ENCODE data around the gene DOCK1.

DOCK1 gene

DNA sequence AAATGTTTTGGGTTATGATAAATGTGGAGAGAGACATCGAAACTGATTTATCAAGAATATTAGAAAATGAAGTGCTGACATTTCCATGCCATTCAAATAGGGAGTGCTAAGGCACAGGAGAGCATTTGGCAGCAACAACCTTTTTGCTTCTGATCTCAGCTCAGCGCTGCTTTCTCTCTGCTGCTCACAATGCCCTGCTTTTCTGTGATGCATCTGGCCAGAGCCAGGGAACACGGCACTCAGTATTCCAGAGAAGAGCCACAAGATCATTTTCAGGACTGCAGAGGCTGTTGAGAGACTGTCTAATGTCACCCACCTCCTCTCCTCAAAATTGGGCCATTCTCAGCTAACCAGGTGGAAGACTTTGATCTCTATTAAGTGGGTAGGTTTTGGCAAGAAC lies 263.0 kb downstream of the DOCK1 start:
- no peak overlapping the region for H3K4me3 ChIP-seq (ENCODE audit: low read length)

GRCh38 chr10:127174866-127175265 lies 269.6 kb downstream of the DOCK1 start:
- H3K9me3 ChIP-seq (ENCODE audit: insufficient read depth, low read depth, low read length) = no peaks in the 10 kb centered on the region
- no peak overlapping the region for H3K9ac ChIP-seq (ENCODE audit: low read depth, low read length)
- no peak overlapping the region for H3K4me3 ChIP-seq (ENCODE audit: low read length)
- H3K27ac ChIP-seq (ENCODE audit: low read length) = no peak overlapping the region
- H3K27me3 ChIP-seq (ENCODE audit: insufficient read depth, low read length) = no peaks in the 10 kb centered on the region
- no peaks in the 10 kb centered on the region; the same call in 1 of the 2 replicates for H3K36me3 ChIP-seq (ENCODE audit: insufficient read depth, low read depth, low read length)
- H3K4me1 ChIP-seq (ENCODE audit: insufficient read depth, low read length) = no peaks in the 10 kb centered on the region

More for the DNA sequence above, 263.0 kb downstream of the DOCK1 start:
- Histone ChIP-seq H3K9ac (ENCODE audit: low read depth, low read length) (no peak overlapping the region), H3K27ac (ENCODE audit: low read length) (no peak overlapping the region), H3K4me1 (ENCODE audit: insufficient read depth, low read length) (no peaks in the 10 kb centered on the region), H3K27me3 (ENCODE audit: insufficient read depth, low read length) (no peaks in the 10 kb centered on the region), H3K9me3 (ENCODE audit: insufficient read depth, low read depth, low read length) (no peaks in the 10 kb centered on the region), H3K36me3 (ENCODE audit: insufficient read depth, low read depth, low read length) (no peaks in the 10 kb centered on the region; the same call in 1 of the 2 replicates)

GRCh38 chr10:127175357-127176110 lies 270.3 kb downstream of the DOCK1 start:
- no peak overlapping the region for H3K9ac ChIP-seq (ENCODE audit: low read depth, low read length)
- H3K9me3 ChIP-seq (ENCODE audit: insufficient read depth, low read depth, low read length) = no peaks in the 10 kb centered on the region
- H3K27me3 ChIP-seq (ENCODE audit: insufficient read depth, low read length) = no peaks in the 10 kb centered on the region
- no peak overlapping the region for H3K27ac ChIP-seq (ENCODE audit: low read length)
- no peaks in the 10 kb centered on the region for H3K4me1 ChIP-seq (ENCODE audit: insufficient read depth, low read length)
- H3K36me3 ChIP-seq (ENCODE audit: insufficient read depth, low read depth, low read length) = no peaks in the 10 kb centered on the region; the same call in 1 of the 2 replicates
- H3K4me3 ChIP-seq (ENCODE audit: low read length) = no peak overlapping the region

DNA sequence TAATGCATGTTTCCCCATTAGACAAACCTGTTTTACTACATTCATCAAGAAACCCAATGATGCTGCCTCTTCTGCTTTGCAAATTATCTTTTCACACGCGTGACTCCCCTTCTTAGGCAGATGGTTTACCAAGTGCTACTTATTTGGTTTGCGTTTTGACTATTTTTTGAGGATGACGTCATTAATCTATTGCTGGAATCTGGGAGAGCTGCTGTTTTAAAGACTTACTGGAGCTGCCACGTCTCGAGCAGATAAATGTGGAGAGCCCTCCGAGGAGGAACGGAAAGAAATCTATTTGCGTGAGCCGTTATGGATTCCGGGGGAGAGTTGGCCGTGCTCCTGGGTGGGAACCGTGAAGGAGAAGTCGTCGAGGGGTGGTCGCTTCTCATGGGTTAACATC lies 271.4 kb downstream of the DOCK1 start:
- Histone ChIP-seq H3K9ac (ENCODE audit: low read depth, low read length) (no peak overlapping the region), H3K27me3 (ENCODE audit: insufficient read depth, low read length) (no peaks in the 10 kb centered on the region), H3K4me1 (ENCODE audit: insufficient read depth, low read length) (no peaks in the 10 kb centered on the region), H3K36me3 (ENCODE audit: insufficient read depth, low read depth, low read length) (no peaks in the 10 kb centered on the region; the same call in 1 of the 2 replicates), H3K4me3 (ENCODE audit: low read length) (no peak overlapping the region), H3K27ac (ENCODE audit: low read length) (no peak overlapping the region), H3K9me3 (ENCODE audit: insufficient read depth, low read depth, low read length) (no peaks in the 10 kb centered on the region)

- Histone ChIP-seq H3K4me3 (ENCODE audit: low read length) (no peak overlapping the region), H3K36me3 (ENCODE audit: insufficient read depth, low read depth, low read length) (no peaks in the 10 kb centered on the region), H3K9ac (ENCODE audit: low read depth, low read length) (no peak overlapping the region), H3K4me1 (ENCODE audit: insufficient read depth, low read length) (no peaks in the 10 kb centered on the region), H3K27ac (ENCODE audit: low read length) (no peak overlapping the region), H3K9me3 (ENCODE audit: insufficient read depth, low read depth, low read length) (no peaks in the 10 kb centered on the region), H3K27me3 (ENCODE audit: insufficient read depth, low read length) (no peaks in the 10 kb centered on the region)
Observed at GRCh38 chr10:127179612-127180250, 274.5 kb downstream of the DOCK1 start.

- no peaks in the 10 kb centered on the region for H3K36me3 ChIP-seq (ENCODE audit: insufficient read depth, low read depth, low read length)
- no peaks in the 10 kb centered on the region for H3K9me3 ChIP-seq (ENCODE audit: insufficient read depth, low read depth, low read length)
- no peak overlapping the region for H3K27ac ChIP-seq (ENCODE audit: low read length)
- no peak overlapping the region for H3K4me3 ChIP-seq (ENCODE audit: low read length)
- H3K9ac ChIP-seq (ENCODE audit: low read depth, low read length) = no peak overlapping the region
- no peaks in the 10 kb centered on the region for H3K27me3 ChIP-seq (ENCODE audit: insufficient read depth, low read length)
- no peaks in the 10 kb centered on the region for H3K4me1 ChIP-seq (ENCODE audit: insufficient read depth, low read length)
Observed at GRCh38 chr10:127182161-127182560, 276.9 kb downstream of the DOCK1 start.

GRCh38 chr10:127184582-127184981 lies 279.4 kb downstream of the DOCK1 start:
- H3K9me3 ChIP-seq (ENCODE audit: insufficient read depth, low read depth, low read length) = no peaks in the 10 kb centered on the region
- no peaks in the 10 kb centered on the region for H3K36me3 ChIP-seq (ENCODE audit: insufficient read depth, low read depth, low read length)
- no peaks in the 10 kb centered on the region for H3K27me3 ChIP-seq (ENCODE audit: insufficient read depth, low read length)
- H3K4me1 ChIP-seq (ENCODE audit: insufficient read depth, low read length) = no peaks in the 10 kb centered on the region
- no peak overlapping the region for H3K9ac ChIP-seq (ENCODE audit: low read depth, low read length)
- H3K4me3 ChIP-seq (ENCODE audit: low read length) = no peak overlapping the region
- no peak overlapping the region for H3K27ac ChIP-seq (ENCODE audit: low read length)

GRCh38 chr10:127186813-127187212 lies 281.6 kb downstream of the DOCK1 start:
- Histone ChIP-seq H3K4me3 (ENCODE audit: low read length) (no peak overlapping the region), H3K9me3 (ENCODE audit: insufficient read depth, low read depth, low read length) (no peaks in the 10 kb centered on the region), H3K4me1 (ENCODE audit: insufficient read depth, low read length) (no peaks in the 10 kb centered on the region), H3K36me3 (ENCODE audit: insufficient read depth, low read depth, low read length) (no peaks in the 10 kb centered on the region), H3K9ac (ENCODE audit: low read depth, low read length) (no peak overlapping the region), H3K27me3 (ENCODE audit: insufficient read depth, low read length) (no peaks in the 10 kb centered on the region; the same call in 1 of the 2 replicates), H3K27ac (ENCODE audit: low read length) (no peak overlapping the region)

GRCh38 chr10:127189226-127189625 lies 284.0 kb downstream of the DOCK1 start:
- Histone ChIP-seq H3K27ac (ENCODE audit: low read length) (no peak overlapping the region), H3K4me3 (ENCODE audit: low read length) (no peak overlapping the region), H3K9ac (ENCODE audit: low read depth, low read length) (no peak overlapping the region), H3K27me3 (ENCODE audit: insufficient read depth, low read length) (peaks cover 21% of the 10 kb centered on the region), H3K36me3 (ENCODE audit: insufficient read depth, low read depth, low read length) (no peaks in the 10 kb centered on the region), H3K9me3 (ENCODE audit: insufficient read depth, low read depth, low read length) (no peaks in the 10 kb centered on the region), H3K4me1 (ENCODE audit: insufficient read depth, low read length) (no peaks in the 10 kb centered on the region)

- Histone ChIP-seq H3K36me3 (ENCODE audit: insufficient read depth, low read depth, low read length) (no peaks in the 10 kb centered on the region), H3K4me3 (ENCODE audit: low read length) (no peak overlapping the region), H3K4me1 (ENCODE audit: insufficient read depth, low read length) (peaks cover 3% of the 10 kb centered on the region; the same call in 1 of the 2 replicates), H3K9me3 (ENCODE audit: insufficient read depth, low read depth, low read length) (no peaks in the 10 kb centered on the region), H3K9ac (ENCODE audit: low read depth, low read length) (no peak overlapping the region), H3K27ac (ENCODE audit: low read length) (no peak overlapping the region), H3K27me3 (ENCODE audit: insufficient read depth, low read length) (peaks cover 33% of the 10 kb centered on the region)
Observed at GRCh38 chr10:127190427-127190826, 285.2 kb downstream of the DOCK1 start.

DNA sequence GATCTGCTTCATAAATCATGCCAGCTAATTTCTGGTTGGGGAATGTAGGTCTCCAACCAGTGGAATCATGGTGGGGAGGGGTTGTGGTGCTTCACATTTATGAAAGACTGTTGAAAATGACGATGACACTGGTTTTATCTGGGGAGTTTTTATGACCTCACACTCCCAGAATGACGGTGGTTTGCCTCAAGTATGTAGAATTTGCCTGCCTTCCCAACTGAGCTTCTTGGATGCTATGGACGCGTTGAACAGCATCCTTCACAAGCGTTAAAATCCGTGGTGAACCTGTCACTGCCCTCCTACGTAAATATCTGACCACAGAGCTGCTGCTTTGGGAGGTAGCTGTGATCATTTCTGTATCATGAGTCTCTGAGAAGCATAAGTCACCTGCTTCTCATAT lies 287.9 kb downstream of the DOCK1 start:
- Histone ChIP-seq H3K27me3 (ENCODE audit: insufficient read depth, low read length) (peaks cover 56% of the 10 kb centered on the region), H3K9me3 (ENCODE audit: insufficient read depth, low read depth, low read length) (no peaks in the 10 kb centered on the region), H3K4me1 (ENCODE audit: insufficient read depth, low read length) (peaks cover 3% of the 10 kb centered on the region; the same call in 1 of the 2 replicates), H3K27ac (ENCODE audit: low read length) (no peak overlapping the region), H3K9ac (ENCODE audit: low read depth, low read length) (no peak overlapping the region), H3K36me3 (ENCODE audit: insufficient read depth, low read depth, low read length) (no peaks in the 10 kb centered on the region), H3K4me3 (ENCODE audit: low read length) (no peak overlapping the region)

- Histone ChIP-seq H3K27me3 (ENCODE audit: insufficient read depth, low read length) (peaks cover 59% of the 10 kb centered on the region), H3K4me1 (ENCODE audit: insufficient read depth, low read length) (peaks cover 3% of the 10 kb centered on the region; the same call in 1 of the 2 replicates), H3K4me3 (ENCODE audit: low read length) (no peak overlapping the region), H3K9me3 (ENCODE audit: insufficient read depth, low read depth, low read length) (no peaks in the 10 kb centered on the region), H3K36me3 (ENCODE audit: insufficient read depth, low read depth, low read length) (no peaks in the 10 kb centered on the region), H3K27ac (ENCODE audit: low read length) (no peak overlapping the region), H3K9ac (ENCODE audit: low read depth, low read length) (no peak overlapping the region)
Observed at GRCh38 chr10:127194111-127194510, 288.9 kb downstream of the DOCK1 start.

All from iPS-20b (cell line).